H9 (cell line): ENCODE data around the gene ZNF541. TPM values are rescaled to one million over a fixed set of nuclear protein-coding genes. Genes with fewer than 3 reads are reported as not detected.

Experiments used
- DNase-seq: peaks from one replicate; pipeline ENCODE4 v3.0.0-alpha.2; 2017
- H2AFZ ChIP-seq: one replicate; pipeline ENCODE4 v1.6.1; 2013; ENCODE audit warnings: mild to moderate bottlenecking, low read length, control low read depth, moderate library complexity
- H2AK5ac ChIP-seq: 2 replicates; pipeline ENCODE4 v1.6.1; 2013; ENCODE audit warnings: low read length, control low read depth, mixed read lengths; ENCODE audit not compliant: insufficient read length
- H2BK120ac ChIP-seq: one replicate; pipeline ENCODE4 v1.6.1; 2013; ENCODE audit warnings: low read depth, mild to moderate bottlenecking, low read length, control low read depth, inconsistent platforms; ENCODE audit not compliant: poor library complexity, severe bottlenecking
- H2BK12ac ChIP-seq: 2 replicates; pipeline ENCODE4 v1.6.1; 2013; ENCODE audit warnings: low read length, control low read depth, mixed read lengths, low read depth; ENCODE audit not compliant: insufficient read length
- H2BK15ac ChIP-seq: 2 replicates; pipeline ENCODE4 v1.6.1; 2013; ENCODE audit warnings: low read depth, low read length, control low read depth
- H2BK20ac ChIP-seq: one replicate; pipeline ENCODE4 v1.6.1; 2013; ENCODE audit warnings: low read depth, mild to moderate bottlenecking, low read length, control low read depth, inconsistent platforms; ENCODE audit not compliant: poor library complexity, severe bottlenecking
- H2BK5ac ChIP-seq: 2 replicates; pipeline ENCODE4 v1.6.1; 2013; ENCODE audit warnings: low read length, control low read depth, mixed read lengths; ENCODE audit not compliant: insufficient read length
- H3K14ac ChIP-seq: 2 replicates; pipeline ENCODE4 v1.6.1; 2013; ENCODE audit warnings: low read length, control low read depth; ENCODE audit not compliant: insufficient read depth
- H3K18ac ChIP-seq: 2 replicates; pipeline ENCODE4 v1.6.1; 2013; ENCODE audit warnings: low read depth, mild to moderate bottlenecking, mixed read lengths, low read length, control low read depth; ENCODE audit not compliant: insufficient read length
- H3K23ac ChIP-seq: 2 replicates; pipeline ENCODE4 v1.6.1; 2013; ENCODE audit warnings: low read length, control low read depth, mixed read lengths, low read depth; ENCODE audit not compliant: insufficient read length
- H3K23me2 ChIP-seq: 2 replicates; pipeline ENCODE4 v1.6.1; 2013; ENCODE audit warnings: low read depth, mild to moderate bottlenecking, mixed read lengths, low read length, control low read depth; ENCODE audit not compliant: insufficient read length, poor library complexity, severe bottlenecking
- H3K27ac ChIP-seq: 2 replicates; pipeline ENCODE4 v1.5.1; 2013; ENCODE audit warnings: low read length, control low read depth, mixed read lengths, low read depth; ENCODE audit not compliant: insufficient read length
- H3K27me3 ChIP-seq: 2 replicates; pipeline ENCODE4 v1.6.1; 2013; ENCODE audit warnings: low read length, control low read depth, inconsistent platforms; ENCODE audit not compliant: insufficient read depth
- H3K4ac ChIP-seq: 2 replicates; pipeline ENCODE4 v1.6.1; 2013; ENCODE audit warnings: low read depth, mild to moderate bottlenecking, control low read depth, inconsistent platforms, low read length, moderate library complexity
- H3K4me1 ChIP-seq: 2 replicates; pipeline ENCODE4 v1.6.1; 2013; ENCODE audit warnings: low read length, control low read depth, inconsistent platforms; ENCODE audit not compliant: insufficient read depth
- H3K4me2 ChIP-seq: 2 replicates; pipeline ENCODE4 v1.6.1; 2013; ENCODE audit warnings: low read length, control low read depth, mixed read lengths; ENCODE audit not compliant: insufficient read length, insufficient read depth
- H3K56ac ChIP-seq: 2 replicates; pipeline ENCODE4 v1.6.1; 2013; ENCODE audit warnings: low read depth, mild to moderate bottlenecking, mixed read lengths, low read length, control low read depth; ENCODE audit not compliant: insufficient read length
- H3K79me1 ChIP-seq: 2 replicates; pipeline ENCODE4 v1.6.1; 2013; ENCODE audit warnings: low read depth, mild to moderate bottlenecking, moderate library complexity, low read length, control low read depth, inconsistent platforms; ENCODE audit not compliant: insufficient read depth, poor library complexity, severe bottlenecking
- H3K79me2 ChIP-seq: 2 replicates; pipeline ENCODE4 v1.6.1; 2013; ENCODE audit warnings: low read length, control low read depth, inconsistent platforms; ENCODE audit not compliant: insufficient read depth
- H3K9ac ChIP-seq: 2 replicates; pipeline ENCODE4 v1.6.1; 2013; ENCODE audit warnings: low read length, control low read depth, mixed read lengths; ENCODE audit not compliant: insufficient read length; ENCODE audit errors: extremely low read depth
- H3K9me3 ChIP-seq: one replicate; pipeline ENCODE4 v1.6.1; 2013; ENCODE audit warnings: low read depth, low read length, inconsistent platforms; ENCODE audit not compliant: control insufficient read depth
- H3T11ph ChIP-seq: one replicate; pipeline ENCODE4 v1.6.1; 2013; ENCODE audit warnings: mild to moderate bottlenecking, low read length, control low read depth, inconsistent platforms
- H4K20me1 ChIP-seq: one replicate; pipeline ENCODE4 v1.6.1; 2013; ENCODE audit not compliant: control insufficient read depth, insufficient read length, insufficient read depth
- H4K5ac ChIP-seq: 2 replicates; pipeline ENCODE4 v1.6.1; 2013; ENCODE audit warnings: low read depth, mild to moderate bottlenecking, mixed read lengths, low read length, control low read depth; ENCODE audit not compliant: insufficient read length
- H4K8ac ChIP-seq: replicated peaks from 2 replicates; pipeline ENCODE4 v1.6.1; 2013; ENCODE audit warnings: low read length, control low read depth, mixed read lengths, low read depth; ENCODE audit not compliant: insufficient read length
- H4K91ac ChIP-seq: 2 replicates; pipeline ENCODE4 v1.6.1; 2013; ENCODE audit warnings: low read depth, mild to moderate bottlenecking, moderate library complexity, mixed read lengths, low read length, control low read depth; ENCODE audit not compliant: insufficient read length
- H3K27ac Mint-ChIP-seq, 3 experiments: 2 replicates in 2 of 3; 3 replicates in 1 of 3; pipeline ENCODE4 v1.8.0; 2020 to 2021; ENCODE audit warnings: mixed read lengths in 3 of 3, mild to moderate bottlenecking in 1 of 3, moderate library complexity in 1 of 3
- H3K27me3 Mint-ChIP-seq: 2 replicates; pipeline ENCODE4 v1.8.0; 2021; ENCODE audit warnings: low read depth, mild to moderate bottlenecking, moderate library complexity, mixed read lengths
- H3K36me3 Mint-ChIP-seq, 3 experiments: 2 replicates in 2 of 3; 3 replicates in 1 of 3; pipeline ENCODE4 v1.8.0; 2020 to 2021; ENCODE audit warnings: low read depth in 3 of 3, mixed read lengths in 3 of 3; ENCODE audit not compliant: insufficient read depth in 1 of 3
- H3K4me1 Mint-ChIP-seq, 2 experiments: 2 replicates each; pipeline ENCODE4 v1.8.0; 2020; ENCODE audit warnings: mixed read lengths in 2 of 2
- H3K4me3 Mint-ChIP-seq, 2 experiments: 2 replicates in 1 of 2; 3 replicates in 1 of 2; pipeline ENCODE4 v1.8.0; 2020 to 2021; ENCODE audit warnings: mild to moderate bottlenecking in 2 of 2, mixed read lengths in 2 of 2, moderate library complexity in 1 of 2
- H3K9me3 Mint-ChIP-seq, 2 experiments: 2 replicates in 1 of 2; 3 replicates in 1 of 2; pipeline ENCODE4 v1.8.0; 2020; ENCODE audit warnings: mild to moderate bottlenecking in 2 of 2, mixed read lengths in 2 of 2, moderate library complexity in 1 of 2
- WGBS: extraction: QIAGEN DNeasy Blood & Tissue Kit; methylation state at CpG from one replicate; pipeline ENCODE4 v1.1.7; 2013; ENCODE audit warnings: missing lambda C conversion rate, low lambda C conversion rate, mixed read lengths; ENCODE audit not compliant: insufficient read length; ENCODE audit errors: extremely low coverage; 5-methylcytosine and 5-hydroxymethylcytosine counted together
- total RNA-seq: library from RNA; stranded (reverse); gene quantifications from 2 replicates; pipeline ENCODE4 v1.2.1, GENCODE V29; 2021
- TF ChIP-seq, protein P1 (sequence below): fragments of 200-600 bp; sonication (generic); conservative IDR thresholded peaks from 3 replicates; pipeline ENCODE4 v1.8.0; 2021; ENCODE audit warnings: antibody characterized with exemption, mild to moderate bottlenecking

Gene ZNF541
- total RNA-seq, 1 experiment from 2014 or later = not detected

DNA sequence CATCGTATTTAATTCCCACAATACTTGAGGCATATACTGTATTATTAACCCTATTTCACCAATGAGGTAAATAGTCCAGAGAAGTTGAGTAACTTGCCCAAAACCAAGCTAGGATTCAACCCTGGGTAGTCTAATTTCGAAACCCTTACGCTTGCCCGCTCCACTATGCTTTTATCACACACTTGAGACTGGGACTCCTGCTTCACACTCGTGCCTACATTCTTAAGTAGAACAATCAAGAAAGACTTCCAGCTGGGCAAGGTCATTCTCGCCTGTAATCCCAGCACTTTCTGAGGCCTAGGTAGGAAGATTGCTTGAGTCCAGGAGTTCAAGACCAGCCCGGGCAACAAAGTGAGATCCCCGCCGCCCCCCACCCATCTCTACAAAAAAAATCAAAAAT is 3.6 kb downstream of the ZNF541 start:
- no peak overlapping the region for H2BK5ac ChIP-seq
- H3K4me3 Mint-ChIP-seq = no peak overlapping the region
- H3K18ac ChIP-seq = no peak overlapping the region
- H3K56ac ChIP-seq = no peak overlapping the region
- no peak overlapping the region for H3K27ac ChIP-seq
- H3K27me3 Mint-ChIP-seq = peaks cover 2% of the 10 kb centered on the region
- H3K4me2 ChIP-seq = no peak overlapping the region
- H3K4me1 Mint-ChIP-seq = peaks cover 0 to 12% of the 10 kb centered on the region in 2 experiments; a peak in 2 of 4 replicates
- no peak overlapping the region for H2AFZ ChIP-seq
- H4K91ac ChIP-seq = no peak overlapping the region
- no peak overlapping the region for H2AK5ac ChIP-seq
- no peaks in the 10 kb centered on the region for H3K79me1 ChIP-seq
- H3K79me2 ChIP-seq = no peaks in the 10 kb centered on the region
- H4K8ac ChIP-seq = no peak overlapping the region
- H3K27ac Mint-ChIP-seq = no peak overlapping the region; a peak in 1 of 7 replicates
- no peak overlapping the region for H3T11ph ChIP-seq
- H3K27me3 ChIP-seq = no peaks in the 10 kb centered on the region
- H2BK15ac ChIP-seq = no peak overlapping the region
- WGBS = no CpG with 5 or more reads among the region's 9 CpGs
- no peaks in the 10 kb centered on the region for H3K36me3 Mint-ChIP-seq
- no peak overlapping the region for H3K14ac ChIP-seq
- H2BK12ac ChIP-seq = no peak overlapping the region
- H4K5ac ChIP-seq = no peak overlapping the region
- H3K23ac ChIP-seq = no peak overlapping the region
- no peaks in the 10 kb centered on the region for H4K20me1 ChIP-seq
- H3K9me3 ChIP-seq = no peaks in the 10 kb centered on the region
- no peaks in the 10 kb centered on the region for H3K9me3 Mint-ChIP-seq
- TF ChIP-seq, protein P1, sequence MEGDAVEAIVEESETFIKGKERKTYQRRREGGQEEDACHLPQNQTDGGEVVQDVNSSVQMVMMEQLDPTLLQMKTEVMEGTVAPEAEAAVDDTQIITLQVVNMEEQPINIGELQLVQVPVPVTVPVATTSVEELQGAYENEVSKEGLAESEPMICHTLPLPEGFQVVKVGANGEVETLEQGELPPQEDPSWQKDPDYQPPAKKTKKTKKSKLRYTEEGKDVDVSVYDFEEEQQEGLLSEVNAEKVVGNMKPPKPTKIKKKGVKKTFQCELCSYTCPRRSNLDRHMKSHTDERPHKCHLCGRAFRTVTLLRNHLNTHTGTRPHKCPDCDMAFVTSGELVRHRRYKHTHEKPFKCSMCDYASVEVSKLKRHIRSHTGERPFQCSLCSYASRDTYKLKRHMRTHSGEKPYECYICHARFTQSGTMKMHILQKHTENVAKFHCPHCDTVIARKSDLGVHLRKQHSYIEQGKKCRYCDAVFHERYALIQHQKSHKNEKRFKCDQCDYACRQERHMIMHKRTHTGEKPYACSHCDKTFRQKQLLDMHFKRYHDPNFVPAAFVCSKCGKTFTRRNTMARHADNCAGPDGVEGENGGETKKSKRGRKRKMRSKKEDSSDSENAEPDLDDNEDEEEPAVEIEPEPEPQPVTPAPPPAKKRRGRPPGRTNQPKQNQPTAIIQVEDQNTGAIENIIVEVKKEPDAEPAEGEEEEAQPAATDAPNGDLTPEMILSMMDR = no peak
- H2BK20ac ChIP-seq = no peak overlapping the region
- no peaks in the 10 kb centered on the region for H3K23me2 ChIP-seq
- no peak overlapping the region for H3K4ac ChIP-seq
- H3K4me1 ChIP-seq = no peaks in the 10 kb centered on the region
- no peak overlapping the region for H3K9ac ChIP-seq
- DNase-seq = no peak
- no peak overlapping the region for H2BK120ac ChIP-seq
